ENCODE results near the gene BORCS6. TPM values are rescaled to one million over a fixed set of nuclear protein-coding genes. Genes with fewer than 3 reads are reported as not detected.

Gene BORCS6
- total RNA-seq, 4 donors from 2014 or later = 8.8 to 16.5 (median 13.4) TPM

DNA sequence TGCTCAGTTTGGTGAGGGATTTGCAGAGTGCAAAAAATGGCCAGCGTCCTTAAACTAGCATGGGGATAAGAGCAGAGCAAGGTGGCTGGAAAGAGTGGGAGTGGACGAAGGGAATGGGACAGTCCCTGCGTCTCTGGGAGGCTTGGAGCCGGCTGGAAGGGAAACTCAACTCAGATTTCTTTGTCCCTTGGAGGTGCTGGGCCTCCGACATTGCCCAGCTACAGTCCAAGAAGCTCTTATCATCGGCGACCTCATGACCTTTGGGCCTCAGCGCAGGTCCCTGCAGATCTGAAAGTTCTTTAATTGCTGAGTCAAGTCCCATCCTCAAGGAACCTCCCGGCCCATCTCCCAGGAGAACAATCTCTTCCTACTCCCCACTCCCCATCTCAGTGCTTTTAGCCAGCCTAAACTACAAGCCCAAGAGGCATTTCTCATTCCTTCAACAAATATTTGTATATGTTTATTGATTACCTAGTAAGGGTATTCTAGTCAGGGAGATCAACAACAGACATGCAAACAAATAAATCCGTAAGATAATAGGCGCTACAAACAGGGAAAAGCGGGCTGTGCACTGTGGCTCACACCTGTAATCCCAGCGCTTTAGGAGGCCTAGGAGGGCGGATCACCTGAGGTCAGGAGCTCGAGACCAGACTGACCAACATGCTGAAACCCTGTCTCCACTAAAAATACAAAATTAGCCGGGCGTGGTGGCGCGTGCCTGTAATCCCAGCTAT, 12.8 kb downstream of the BORCS6 start:
- H3K36me3 ChIP-seq = no peaks in the 10 kb centered on the region
- no peak for DNase-seq
- intact Hi-C loops (cut with DNase I) = no loop called here
- H3K9me3 ChIP-seq = no peaks in the 10 kb centered on the region
- peaks cover 21 to 44% (median 32%) of the 10 kb centered on the region in 3 donors for H3K4me1 ChIP-seq
- no peaks in the 10 kb centered on the region for H3K27me3 ChIP-seq
- 77 to 80% methylated on average over 15 to 19 of the region's 19 CpGs for WGBS, 2 donors
- H3K27ac ChIP-seq = peak overlapping the region; percentile 85 to 96 (median 88)
- TF ChIP-seq, protein P1, sequence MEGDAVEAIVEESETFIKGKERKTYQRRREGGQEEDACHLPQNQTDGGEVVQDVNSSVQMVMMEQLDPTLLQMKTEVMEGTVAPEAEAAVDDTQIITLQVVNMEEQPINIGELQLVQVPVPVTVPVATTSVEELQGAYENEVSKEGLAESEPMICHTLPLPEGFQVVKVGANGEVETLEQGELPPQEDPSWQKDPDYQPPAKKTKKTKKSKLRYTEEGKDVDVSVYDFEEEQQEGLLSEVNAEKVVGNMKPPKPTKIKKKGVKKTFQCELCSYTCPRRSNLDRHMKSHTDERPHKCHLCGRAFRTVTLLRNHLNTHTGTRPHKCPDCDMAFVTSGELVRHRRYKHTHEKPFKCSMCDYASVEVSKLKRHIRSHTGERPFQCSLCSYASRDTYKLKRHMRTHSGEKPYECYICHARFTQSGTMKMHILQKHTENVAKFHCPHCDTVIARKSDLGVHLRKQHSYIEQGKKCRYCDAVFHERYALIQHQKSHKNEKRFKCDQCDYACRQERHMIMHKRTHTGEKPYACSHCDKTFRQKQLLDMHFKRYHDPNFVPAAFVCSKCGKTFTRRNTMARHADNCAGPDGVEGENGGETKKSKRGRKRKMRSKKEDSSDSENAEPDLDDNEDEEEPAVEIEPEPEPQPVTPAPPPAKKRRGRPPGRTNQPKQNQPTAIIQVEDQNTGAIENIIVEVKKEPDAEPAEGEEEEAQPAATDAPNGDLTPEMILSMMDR (IDR thresholded peaks at IDR 0.05) = no peak
- no peak for TF ChIP-seq POLR2A (IDR thresholded peaks at IDR 0.05)
- H3K4me3 ChIP-seq = peak overlapping the region; percentile 60 to 85 (median 67)

DNA sequence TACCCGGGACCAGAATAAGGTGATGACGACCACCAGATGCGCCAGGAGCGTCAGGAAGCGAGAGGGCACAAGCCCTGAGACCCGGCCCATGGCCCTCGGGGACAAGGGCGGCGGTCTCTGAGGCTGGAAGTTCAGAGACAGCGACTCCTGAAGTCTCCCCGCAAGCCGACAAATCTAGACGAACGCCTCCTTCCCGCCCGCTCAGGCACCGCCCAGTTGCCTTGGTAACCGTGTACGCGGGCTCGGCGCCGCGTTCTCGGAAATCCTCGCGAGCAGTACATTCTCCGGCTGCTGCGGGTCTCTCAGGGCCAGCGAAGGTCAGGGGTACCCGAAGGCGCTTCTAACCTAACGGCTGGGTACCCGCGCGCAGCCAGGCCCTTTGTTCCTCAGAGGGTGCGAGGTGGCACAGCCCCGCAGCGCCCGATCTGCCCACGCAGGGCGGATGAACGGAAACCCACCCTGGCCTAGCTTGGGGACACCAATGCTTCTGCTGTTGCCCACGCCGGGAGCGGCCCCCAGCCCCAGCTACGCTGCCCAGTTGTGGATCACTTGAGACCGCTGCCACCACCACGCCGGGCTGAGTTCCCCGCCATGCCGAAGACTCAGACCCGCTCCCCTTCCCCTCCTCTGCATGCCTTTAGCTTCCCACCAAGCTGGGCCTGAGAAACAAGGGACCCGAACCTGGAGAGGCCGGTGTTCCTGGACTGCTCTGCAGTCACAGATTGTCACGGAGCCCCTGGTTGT, 13.6 kb downstream of the BORCS6 start, which contains the start of gene TMEM107:
Gene TMEM107 (minus strand): TSS at position 184 of the 744 bp plus-strand sequence. CDS start 94 bp downstream, at position 90.
- Histone ChIP-seq H3K27me3 (no peaks in the 10 kb centered on the region), H3K9me3 (no peaks in the 10 kb centered on the region), H3K4me1 (peaks cover 21 to 44% (median 32%) of the 10 kb centered on the region in 3 donors), H3K4me3 (peak within 1 kb of the TSS; percentile 60 to 85 (median 67)), H3K36me3 (no peaks in the 10 kb centered on the region), H3K27ac (peak within 1 kb of the TSS; percentile 85 to 96 (median 88))
- no peak for DNase-seq
- TF ChIP-seq POLR2A (IDR thresholded peaks at IDR 0.05) = peak in 1 of 4 donors; percentile 72
- TF ChIP-seq, protein P1 (IDR thresholded peaks at IDR 0.05) = no peak
- intact Hi-C loops (cut with DNase I) = no loop called here
- 0% methylated on average over 8 to 10 of the region's 56 CpGs for WGBS, 2 donors

DNA sequence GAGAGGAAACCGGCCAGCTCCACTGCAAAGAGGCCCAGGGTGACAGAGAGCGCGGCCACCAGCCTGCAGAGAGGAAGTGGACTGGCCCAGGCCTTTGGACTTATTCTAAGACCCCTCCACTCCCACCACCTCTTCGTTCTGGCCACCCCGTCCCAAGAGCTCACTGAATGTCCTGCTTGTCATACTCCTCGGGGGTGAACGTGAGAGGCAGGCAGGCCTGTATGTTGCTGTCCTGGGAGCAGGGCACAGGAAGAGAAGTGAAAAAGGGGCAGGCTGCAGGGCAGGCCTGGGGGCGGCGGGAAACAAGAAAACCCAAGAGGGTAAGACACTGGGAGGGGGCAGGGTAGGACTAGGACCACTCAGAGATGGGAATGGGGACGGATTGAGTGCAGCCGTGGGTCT, 14.2 kb downstream of the BORCS6 start:
- Histone ChIP-seq H3K4me1 (peaks cover 21 to 44% (median 32%) of the 10 kb centered on the region in 3 donors), H3K9me3 (no peaks in the 10 kb centered on the region), H3K27ac (peak overlapping the region; percentile 85 to 96 (median 88)), H3K27me3 (no peaks in the 10 kb centered on the region), H3K4me3 (peak overlapping the region; percentile 60 to 85 (median 67)), H3K36me3 (no peaks in the 10 kb centered on the region)
- intact Hi-C loops (cut with DNase I) = no loop called here
- WGBS, 2 donors = 6 to 7% methylated on average over 5 to 8 of the region's 11 CpGs
- TF ChIP-seq, protein P1 (IDR thresholded peaks at IDR 0.05) = no peak
- TF ChIP-seq POLR2A (IDR thresholded peaks at IDR 0.05) = no peak
- DNase-seq = no peak

DNA sequence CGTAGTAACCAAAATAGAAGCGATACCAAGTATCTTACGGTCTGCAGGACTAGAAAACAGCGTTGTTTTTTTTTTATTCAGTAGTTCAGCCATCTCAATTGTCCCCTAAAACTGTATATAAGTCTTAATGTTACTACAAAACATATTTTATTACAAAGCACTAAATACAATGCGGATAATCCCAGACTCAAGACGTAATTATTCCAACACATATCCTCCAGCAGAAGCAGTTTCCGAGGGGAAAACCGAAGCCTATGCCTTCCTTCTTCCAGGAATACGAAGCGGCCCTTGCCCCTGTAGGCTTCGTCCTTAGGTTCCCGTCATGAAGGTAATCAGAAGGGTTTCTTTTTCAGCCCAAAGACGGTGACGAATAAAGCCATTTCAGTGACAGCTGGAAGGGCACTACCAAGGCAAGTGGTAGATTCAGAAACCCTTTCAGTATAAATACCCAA, 16.1 kb downstream of the BORCS6 start:
- WGBS, 2 donors = 1 to 3% methylated on average over 14 of the region's 14 CpGs
- Histone ChIP-seq H3K9me3 (no peaks in the 10 kb centered on the region), H3K4me3 (peak overlapping the region; percentile 27 to 57 (median 46)), H3K4me1 (peaks cover 21 to 44% (median 32%) of the 10 kb centered on the region in 3 donors), H3K27me3 (no peaks in the 10 kb centered on the region), H3K36me3 (no peaks in the 10 kb centered on the region), H3K27ac (peak overlapping the region; percentile 81 to 96 (median 90))
- TF ChIP-seq, protein P1 (IDR thresholded peaks at IDR 0.05) = no peak
- TF ChIP-seq POLR2A (IDR thresholded peaks at IDR 0.05) = no peak
- intact Hi-C loops (cut with DNase I) = no loop called here
- DNase-seq = no peak

Measured in esophagus squamous epithelium (tissue), 5 donors.